HEK293 (cell line): Measurements from ENCODE around the gene ANGPTL8.

Experiments
- ATF2 ChIP-seq: fragments of 450-650 bp; formaldehyde crosslinking; IDR thresholded peaks from 2 replicates; pipeline ENCODE4 v1.5.1; 2016; ENCODE audit warnings: missing biosample characterization, missing genetic modification characterization, low read depth
- ZNF214 ChIP-seq: fragments of 450-650 bp; formaldehyde crosslinking; IDR thresholded peaks from 2 replicates; pipeline ENCODE4 v1.5.1; 2017; ENCODE audit warnings: missing biosample characterization, mild to moderate bottlenecking, missing genetic modification characterization, borderline replicate concordance
- ZNF311 ChIP-seq: fragments of 450-650 bp; formaldehyde crosslinking; IDR thresholded peaks from 2 replicates; pipeline ENCODE4 v1.5.1; 2017; ENCODE audit warnings: missing biosample characterization, missing genetic modification characterization, borderline replicate concordance

DNA sequence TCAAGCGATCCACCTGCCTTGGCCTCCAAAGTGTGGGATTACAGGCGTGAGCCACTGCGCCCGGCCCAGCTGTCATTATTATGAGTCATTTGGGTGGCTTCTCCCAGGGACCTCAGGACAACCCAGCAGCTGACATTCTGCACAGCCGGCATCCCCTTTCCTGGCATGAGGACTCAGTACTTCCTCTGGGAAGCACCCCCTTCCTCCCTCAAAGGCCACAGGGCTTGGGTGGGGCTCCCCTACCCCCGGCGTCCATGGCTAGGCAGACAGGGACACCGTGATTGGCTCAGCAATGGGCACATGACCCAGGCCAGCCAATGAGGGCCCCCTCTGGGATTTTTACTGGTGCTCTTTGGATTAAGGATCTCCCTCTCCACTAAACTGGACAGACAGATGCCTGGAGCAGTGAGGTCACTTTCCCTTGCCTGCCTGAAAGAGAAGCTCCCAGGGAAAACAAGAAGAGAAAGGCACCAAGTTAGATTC, 48.1 kb upstream of the ANGPTL8 start:
- TF ChIP-seq ZNF311 (tag by site-specific recombination): no peak
- TF ChIP-seq ATF2 (tag by site-specific recombination): no peak
- no peak for TF ChIP-seq ZNF214
